Right kidney (tissue), 1 donor: ENCODE data around the gene AURKAIP1.
"Not testable (repeated sequence)": the region's sequence is repeated elsewhere in the genome, so short reads cannot be mapped to it uniquely, and the experiment has no call there.

Experiments used
- DNase-seq: peaks from one replicate; pipeline ENCODE4 v3.0.0-alpha.2; 2016

The AURKAIP1 gene

DNA sequence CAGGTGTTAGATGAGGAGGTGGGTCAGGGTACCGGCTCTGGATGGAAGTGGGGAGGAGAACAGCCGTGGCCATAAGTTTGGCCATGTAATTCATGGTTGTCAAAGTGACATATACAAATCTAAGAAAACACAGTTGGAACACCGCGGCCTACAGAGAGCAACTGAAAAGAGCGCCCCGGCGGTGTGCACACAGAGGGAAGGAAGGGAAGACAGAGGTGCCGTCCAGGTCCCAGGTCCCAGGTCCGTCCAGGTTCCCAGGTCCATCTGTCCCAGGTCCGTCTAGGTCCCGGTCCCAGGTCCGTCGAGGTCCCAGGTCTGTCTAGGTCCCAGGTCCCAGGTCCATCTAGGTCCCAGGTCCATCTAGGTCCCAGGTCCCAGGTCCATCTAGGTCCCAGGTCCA lies 36.6 kb upstream of the AURKAIP1 start:
- DNase-seq: no peak

GRCh38 chr1:1410238-1410637 lies 35.2 kb upstream of the AURKAIP1 start:
- not testable (repeated sequence) for DNase-seq

GRCh38 chr1:1407636-1408318 lies 32.8 kb upstream of the AURKAIP1 start:
- DNase-seq: peak; percentile 81

- DNase-seq: peak; percentile 84
These were observed 32.0 kb upstream of the AURKAIP1 start, which contains the start of gene MRPL20 for GRCh38 chr1:1406821-1407635. Gene MRPL20 (minus strand): TSS chr1:1407293. CDS start chr1:1407217, 76 bp downstream.

DNA sequence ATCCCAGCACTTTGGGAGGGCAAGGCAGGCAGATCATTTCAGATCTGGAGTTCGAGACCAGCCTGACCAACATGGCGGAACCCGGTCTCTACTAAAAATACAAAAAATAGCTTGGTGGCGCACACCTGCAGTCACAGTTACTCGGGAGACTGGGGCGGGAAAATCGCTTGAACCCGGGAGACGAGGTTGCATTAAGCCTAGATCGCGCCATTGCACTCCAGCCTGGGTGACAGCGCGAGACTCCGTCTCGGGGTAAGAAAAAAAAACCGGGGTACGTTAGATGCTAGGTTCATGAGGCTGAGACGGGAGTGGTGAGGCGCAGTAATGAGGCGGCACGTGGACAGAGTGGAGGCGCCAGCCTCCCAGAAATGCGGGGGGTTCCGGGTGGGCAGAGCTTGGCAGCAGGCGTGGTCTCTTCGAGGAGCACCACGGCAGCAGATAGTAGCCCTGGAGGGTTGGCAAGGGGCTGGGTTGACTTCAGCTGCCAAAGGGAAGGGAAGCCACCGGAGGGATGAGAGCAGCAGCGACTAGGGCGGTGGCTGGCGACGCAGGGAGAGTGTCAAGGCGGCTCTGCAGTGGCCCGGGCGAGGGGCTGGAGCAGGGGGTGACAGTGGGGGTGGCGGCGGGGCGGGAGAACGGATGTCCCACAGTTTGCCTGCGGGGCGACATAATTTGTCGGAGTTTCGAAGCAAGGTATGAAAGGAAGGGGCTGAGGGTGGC lies 31.3 kb upstream of the AURKAIP1 start:
- DNase-seq: no peak

DNA sequence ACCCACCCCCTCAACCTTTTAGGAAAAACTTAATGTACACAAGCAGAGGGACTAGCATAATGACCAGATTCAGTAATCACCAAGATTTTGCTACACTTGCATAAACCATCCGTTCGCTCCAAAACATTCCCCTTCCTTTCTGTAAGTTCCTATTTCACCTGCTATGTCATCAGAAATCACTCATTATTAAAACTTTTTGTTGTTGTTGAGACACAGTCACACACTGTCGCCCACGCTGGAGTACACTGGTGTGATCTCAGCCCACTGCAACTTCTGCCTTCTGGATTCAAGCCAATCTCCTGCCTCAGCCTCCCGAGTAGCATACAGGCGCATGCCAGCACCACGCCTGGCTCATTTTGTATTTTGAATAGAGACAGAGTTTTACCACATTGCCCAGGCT lies 28.6 kb upstream of the AURKAIP1 start:
- no peak for DNase-seq

DNA sequence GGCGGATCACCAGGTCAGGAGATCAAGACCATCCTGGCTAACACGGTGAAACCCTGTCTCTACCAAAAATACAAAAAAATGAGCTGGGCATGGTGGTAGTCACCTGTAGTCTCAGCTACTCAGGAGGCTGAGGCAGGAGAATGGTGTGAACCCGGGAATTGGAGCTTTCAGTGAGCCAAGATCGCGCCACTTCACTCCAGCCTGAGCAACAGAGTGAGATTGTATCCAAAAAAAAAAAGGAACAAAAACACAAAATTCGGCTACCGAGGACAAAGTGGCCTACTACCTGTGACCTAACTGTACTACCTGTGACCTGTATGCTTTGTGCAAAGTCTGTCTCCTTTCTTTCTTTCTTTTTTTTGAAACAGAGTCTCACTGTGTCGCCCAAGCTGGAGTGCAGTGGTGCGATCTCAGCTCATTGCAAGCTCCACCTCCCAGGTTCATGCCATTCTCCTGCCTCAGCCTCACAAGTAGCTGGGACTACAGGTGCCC lies 27.9 kb upstream of the AURKAIP1 start:
- DNase-seq: not testable (repeated sequence)

DNA sequence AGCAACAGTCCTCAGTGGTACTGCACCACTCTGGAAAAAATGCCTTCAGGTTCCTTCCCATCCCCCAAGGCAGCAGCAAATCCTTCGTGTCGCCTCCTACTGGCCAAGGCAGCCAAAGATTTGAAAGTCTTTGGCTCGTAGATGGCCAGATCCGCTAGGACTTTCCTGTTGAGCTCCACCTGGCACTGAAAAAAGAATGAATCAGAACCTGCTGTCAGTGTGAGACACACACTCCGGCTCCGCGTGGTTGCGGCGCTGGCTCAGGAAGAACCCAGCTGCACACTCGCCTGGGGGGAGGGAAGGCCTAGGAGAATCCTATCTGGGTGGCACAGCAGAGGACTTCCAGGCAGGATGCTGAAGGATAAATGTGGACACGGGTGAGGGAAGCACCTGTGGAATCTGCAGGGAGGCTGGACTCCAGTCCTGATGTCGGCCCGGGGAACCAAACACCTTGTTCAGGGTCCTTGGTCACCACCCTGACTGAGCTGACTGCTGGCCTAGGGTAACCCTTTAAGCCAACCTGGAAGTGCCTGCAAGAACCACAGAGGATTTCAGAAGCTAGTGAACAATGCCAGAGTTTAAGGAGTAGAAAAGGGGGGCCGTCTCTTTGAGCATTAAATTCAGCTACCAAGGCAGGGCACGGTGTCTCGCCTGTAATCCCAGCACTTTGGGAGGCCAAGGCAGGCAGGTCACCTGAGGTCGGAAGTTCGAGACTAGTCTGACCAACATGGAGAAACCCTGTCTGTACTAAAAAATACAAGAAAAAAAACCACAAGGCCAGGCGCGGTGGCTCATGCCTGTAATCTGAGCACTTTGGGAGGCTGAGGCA lies 27.3 kb upstream of the AURKAIP1 start:
- DNase-seq: no peak

DNA sequence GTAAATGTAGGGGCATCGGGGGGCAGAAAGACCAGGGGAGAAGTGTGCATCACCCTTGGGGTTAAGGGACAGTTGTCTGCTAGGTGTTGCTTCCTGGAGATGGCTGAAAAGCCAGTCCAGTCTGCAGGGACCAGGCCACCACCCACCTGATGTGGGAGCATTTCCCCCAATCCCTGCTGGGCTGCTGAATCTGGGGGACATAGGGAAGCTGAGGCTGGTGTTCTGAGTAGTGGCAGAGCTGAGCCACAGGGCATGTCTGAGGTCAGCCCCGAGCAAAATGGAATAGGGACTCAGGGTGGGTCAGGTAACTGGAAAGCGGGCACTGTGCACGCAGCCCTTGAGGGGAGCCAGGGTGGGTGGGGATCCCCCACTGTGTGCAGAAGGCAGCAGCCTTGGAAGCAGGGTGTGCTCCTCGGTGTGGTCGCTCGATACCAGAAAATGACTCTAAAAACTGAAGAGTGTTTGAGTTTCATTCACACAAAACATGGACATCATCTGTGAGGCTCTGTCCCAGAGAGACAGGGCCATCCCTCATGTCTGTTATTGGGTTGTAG lies 26.5 kb upstream of the AURKAIP1 start:
- DNase-seq: no peak

GRCh38 chr1:1400576-1401456 lies 25.8 kb upstream of the AURKAIP1 start:
- DNase-seq: no peak

- no peak for DNase-seq
These were observed 25.0 kb upstream of the AURKAIP1 start for GRCh38 chr1:1399872-1400575.

GRCh38 chr1:1399187-1399871 lies 24.3 kb upstream of the AURKAIP1 start, which contains the start of gene CCNL2:
Gene CCNL2 (minus strand): TSS chr1:1399335. CDS start chr1:1399306, 29 bp downstream.
- peak; percentile 95 for DNase-seq

- DNase-seq: no peak
These were observed 23.7 kb upstream of the AURKAIP1 start for GRCh38 chr1:1398677-1399186.

DNA sequence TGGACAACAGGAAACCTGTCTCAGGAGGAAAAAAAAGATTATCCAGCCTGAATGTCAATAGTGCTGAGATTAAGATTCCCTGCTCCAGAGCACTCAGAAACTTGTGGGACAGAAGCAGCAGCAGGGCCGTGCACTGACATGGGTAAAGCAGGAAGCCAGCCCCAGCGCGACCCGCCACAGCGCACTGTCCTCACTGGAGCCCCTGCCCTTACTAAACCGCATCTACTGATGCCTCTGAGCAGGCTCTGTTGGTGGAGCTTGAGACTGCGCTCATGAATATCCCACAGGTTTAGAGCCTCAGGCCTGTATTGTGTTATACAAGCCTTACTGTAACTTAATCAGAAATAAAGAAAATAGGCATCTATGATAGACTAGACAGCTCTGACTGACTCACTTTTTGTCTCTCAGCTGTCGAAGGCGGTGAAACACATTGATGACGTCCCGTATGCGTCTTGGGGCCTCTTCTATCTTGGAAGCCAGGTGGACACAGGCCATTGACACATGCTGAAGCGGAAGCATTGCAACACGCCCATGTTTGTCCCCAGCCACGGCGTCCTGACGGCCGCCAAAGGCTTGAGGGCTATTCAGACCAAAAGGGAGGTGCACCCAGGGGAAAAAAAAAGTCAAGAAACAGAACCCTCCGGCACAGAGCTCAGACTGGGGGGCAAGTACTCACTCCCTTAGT lies 23.0 kb upstream of the AURKAIP1 start:
- no peak for DNase-seq

DNA sequence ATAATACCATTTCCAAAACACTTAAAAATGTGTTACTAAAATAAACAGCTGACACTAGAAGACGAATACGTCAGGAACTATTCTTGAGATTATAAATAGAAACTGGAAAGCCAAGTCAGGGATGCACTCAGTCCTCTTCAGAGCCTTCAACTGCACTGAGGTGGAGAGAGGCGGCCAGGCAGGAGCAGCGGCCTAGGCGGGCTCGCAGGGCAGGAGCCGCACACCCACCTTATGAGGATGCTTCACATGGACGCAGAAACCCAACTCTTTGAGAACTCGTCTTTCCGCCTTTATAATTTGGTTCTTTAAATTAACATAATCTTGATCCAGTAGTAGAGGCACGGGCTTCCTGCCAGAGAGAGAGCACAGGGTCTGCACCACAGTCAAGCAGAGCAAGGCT lies 20.2 kb upstream of the AURKAIP1 start:
- DNase-seq: no peak

GRCh38 chr1:1394116-1394515 lies 19.1 kb upstream of the AURKAIP1 start:
- DNase-seq: no peak

DNA sequence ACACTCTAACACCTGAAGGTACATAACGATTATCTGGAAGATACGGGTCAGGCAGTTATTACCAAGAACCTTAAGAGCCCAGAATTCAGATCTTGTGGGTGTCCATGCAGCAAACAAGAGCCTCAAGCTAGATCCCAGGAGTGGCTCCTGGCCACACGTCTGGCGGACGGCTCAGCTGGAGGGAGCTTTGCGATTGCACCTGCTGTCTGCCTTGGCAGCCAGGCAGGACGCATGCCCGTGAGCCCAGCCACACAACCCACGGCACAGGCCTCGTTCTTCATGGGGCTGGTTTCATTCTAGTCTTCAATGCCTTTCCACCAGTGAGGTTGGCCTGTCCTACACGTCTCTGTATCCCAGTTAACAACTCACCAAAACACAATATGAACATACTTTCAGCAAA lies 18.4 kb upstream of the AURKAIP1 start:
- no peak for DNase-seq

DNA sequence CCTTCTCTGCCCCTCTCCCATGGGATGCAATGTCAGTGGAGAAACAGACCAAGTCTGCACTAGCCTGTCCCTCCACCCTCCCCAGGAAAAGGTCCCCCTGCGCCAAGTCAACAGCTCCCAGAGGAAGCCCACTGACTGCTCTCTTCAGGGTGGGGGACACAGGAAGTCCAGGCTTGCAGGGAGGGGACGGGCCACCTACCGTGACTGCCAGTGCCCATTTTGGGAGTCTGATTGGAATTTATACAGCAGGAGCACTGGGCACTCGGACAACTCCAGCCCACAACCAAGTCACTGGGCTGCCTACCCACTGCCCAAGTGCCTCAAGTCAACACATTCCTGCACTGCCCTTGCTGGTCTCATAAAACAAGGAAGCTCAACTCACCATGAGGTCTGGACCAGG lies 18.0 kb upstream of the AURKAIP1 start:
- no peak for DNase-seq
